Epithelial cell of prostate (primary cell): ENCODE data around the gene NXN.
"Not testable (repeated sequence)": the region's sequence is repeated elsewhere in the genome, so short reads cannot be mapped to it uniquely, and the experiment has no call there.

ENCODE experiments used
- DNase-seq: peaks from one replicate; pipeline ENCODE4 v3.0.0-alpha.2; 2011; ENCODE audit warnings: low read depth, low spot score
- H3K27ac ChIP-seq: fragments of 450-650 bp; 2 replicates; pipeline ENCODE4 v1.5.1; 2017; ENCODE audit warnings: mild to moderate bottlenecking

The NXN gene

GRCh38 chr17:900336-900934, 79.1 kb downstream of the NXN start:
- no peak for DNase-seq
- H3K27ac ChIP-seq = no peak overlapping the region

GRCh38 chr17:897970-898619, 81.5 kb downstream of the NXN start:
- H3K27ac ChIP-seq = no peak overlapping the region
- DNase-seq = no peak

GRCh38 chr17:896953-897661, 82.5 kb downstream of the NXN start:
- no peak for DNase-seq
- no peak overlapping the region for H3K27ac ChIP-seq

- H3K27ac ChIP-seq = no peak overlapping the region
- DNase-seq = no peak
Measured at GRCh38 chr17:896454-896853, 83.1 kb downstream of the NXN start.

GRCh38 chr17:892958-893357, 86.6 kb downstream of the NXN start:
- no peak overlapping the region for H3K27ac ChIP-seq
- DNase-seq = no peak

GRCh38 chr17:888998-889441, 90.6 kb downstream of the NXN start:
- DNase-seq = no peak
- no peak overlapping the region for H3K27ac ChIP-seq

GRCh38 chr17:887551-888209, 91.9 kb downstream of the NXN start:
- DNase-seq = no peak
- no peak overlapping the region for H3K27ac ChIP-seq

- no peak for DNase-seq
- no peak overlapping the region for H3K27ac ChIP-seq
Measured at GRCh38 chr17:885971-886571, 93.5 kb downstream of the NXN start.

GRCh38 chr17:883586-883962, 96.0 kb downstream of the NXN start:
- peak overlapping the region; percentile 93 for H3K27ac ChIP-seq
- no peak for DNase-seq

- no peak for DNase-seq
- H3K27ac ChIP-seq = peak overlapping the region; percentile 93
Measured at GRCh38 chr17:882827-883585, 96.6 kb downstream of the NXN start.

GRCh38 chr17:881778-882177, 97.8 kb downstream of the NXN start:
- DNase-seq = no peak
- peak overlapping the region; percentile 93 for H3K27ac ChIP-seq

- H3K27ac ChIP-seq = peak overlapping the region; percentile 93
- DNase-seq = no peak
Measured at GRCh38 chr17:880443-881269, 98.9 kb downstream of the NXN start.

GRCh38 chr17:879546-880442, 99.8 kb downstream of the NXN start:
- peak; percentile 87 for DNase-seq
- H3K27ac ChIP-seq = peak overlapping the region; percentile 93

- no peak overlapping the region for H3K27ac ChIP-seq
- no peak for DNase-seq
Measured at GRCh38 chr17:877630-878029, 101.9 kb downstream of the NXN start.

GRCh38 chr17:876272-876671, 103.3 kb downstream of the NXN start:
- no peak for DNase-seq
- no peak overlapping the region for H3K27ac ChIP-seq

- not testable (repeated sequence) for H3K27ac ChIP-seq, DNase-seq
Measured at GRCh38 chr17:874590-874989, 105.0 kb downstream of the NXN start.

GRCh38 chr17:872855-873254, 106.7 kb downstream of the NXN start:
- no peak for DNase-seq
- no peak overlapping the region for H3K27ac ChIP-seq
